Liver (tissue), 9 donors: Measurements from ENCODE around the gene CCL5. TPM values are rescaled to one million over a fixed set of nuclear protein-coding genes. Genes with fewer than 3 reads are reported as not detected.

Source experiments
- DNase-seq: peaks from one replicate; pipeline ENCODE4 v3.0.0-alpha.2; 2017; ENCODE audit warnings: low spot score
- H3K27ac ChIP-seq, 2 donors: one replicate each; pipeline ENCODE4 v1.7.0; 2013; ENCODE audit warnings: inconsistent platforms in 2 of 2, low read length in 2 of 2, control low read depth in 1 of 2, low read depth in 1 of 2, mild to moderate bottlenecking in 1 of 2
- H3K27me3 ChIP-seq, 4 donors: one replicate each; pipeline versions ENCODE4 v1.6.1 to v1.7.0; 2013; ENCODE audit warnings: low read length in 3 of 4, inconsistent platforms in 1 of 4, mild to moderate bottlenecking in 1 of 4, moderate library complexity in 1 of 4; ENCODE audit not compliant: control insufficient read depth in 4 of 4, insufficient read depth in 4 of 4
- H3K36me3 ChIP-seq, 4 donors: one replicate each; pipeline versions ENCODE4 v1.6.1 to v1.7.0; 2013; ENCODE audit warnings: low read length in 3 of 4, mild to moderate bottlenecking in 3 of 4, low read depth in 1 of 4, moderate library complexity in 1 of 4; ENCODE audit not compliant: control insufficient read depth in 4 of 4, insufficient read depth in 3 of 4
- H3K4me1 ChIP-seq, 4 donors: one replicate each; pipeline versions ENCODE4 v1.6.1 to v1.7.0; 2013; ENCODE audit warnings: low read length in 3 of 4, mild to moderate bottlenecking in 3 of 4, moderate library complexity in 1 of 4; ENCODE audit not compliant: control insufficient read depth in 4 of 4, insufficient read depth in 4 of 4
- H3K4me3 ChIP-seq, 3 donors: one replicate each; pipeline versions ENCODE4 v1.6.1 to v1.7.0; 2013; ENCODE audit warnings: low read length in 3 of 3, control low read depth in 1 of 3, low read depth in 1 of 3, mild to moderate bottlenecking in 1 of 3
- H3K9ac ChIP-seq, 2 donors: one replicate each; pipeline ENCODE4 v1.7.0; 2013; ENCODE audit warnings: low read length in 2 of 2, mild to moderate bottlenecking in 2 of 2, moderate library complexity in 2 of 2, control low read depth in 1 of 2, low read depth in 1 of 2
- H3K9me3 ChIP-seq, 4 donors: one replicate each; pipeline versions ENCODE4 v1.6.1 to v1.7.0; 2013; ENCODE audit warnings: low read length in 3 of 4; ENCODE audit not compliant: control insufficient read depth in 4 of 4
- ATF3 ChIP-seq: IDR thresholded peaks from 2 replicates; pipeline ENCODE4 v1.6.1; 2016; ENCODE audit warnings: antibody characterized with exemption
- CTCF ChIP-seq: fragments of 150-350 bp; IDR thresholded peaks from 2 replicates; pipeline ENCODE4 v1.5.1; 2017; ENCODE audit warnings: improper control_type of control experiment, low read depth, low read length; ENCODE audit not compliant: missing input control
- EGR1 ChIP-seq, 2 donors: IDR thresholded peaks; 2 replicates each; pipeline ENCODE4 v1.6.1; 2016 to 2018; ENCODE audit warnings: antibody characterized with exemption in 2 of 2, low read depth in 2 of 2
- FOXA1 ChIP-seq: IDR thresholded peaks from 2 replicates; pipeline ENCODE4 v1.6.1; 2016; ENCODE audit warnings: antibody characterized with exemption
- GABPA ChIP-seq, 2 donors: IDR thresholded peaks in 1 of 2; conservative IDR thresholded peaks in 1 of 2; 2 replicates each; pipeline ENCODE4 v1.6.1; 2016; ENCODE audit warnings: antibody characterized with exemption in 2 of 2, mild to moderate bottlenecking in 1 of 2, moderate library complexity in 1 of 2
- HNF4G ChIP-seq: IDR thresholded peaks from 2 replicates; pipeline ENCODE4 v1.6.1; 2016; ENCODE audit warnings: antibody characterized with exemption
- JUND ChIP-seq, 2 donors: IDR thresholded peaks; 2 replicates each; pipeline ENCODE4 v1.6.1; 2016; ENCODE audit warnings: antibody characterized with exemption in 2 of 2
- MAX ChIP-seq: IDR thresholded peaks from 2 replicates; pipeline ENCODE4 v1.6.1; 2016; ENCODE audit warnings: antibody characterized with exemption
- NR2F2 ChIP-seq: IDR thresholded peaks from 2 replicates; pipeline ENCODE4 v1.6.1; 2016; ENCODE audit warnings: antibody characterized with exemption
- RAD21 ChIP-seq, 2 donors: IDR thresholded peaks; 2 replicates each; pipeline ENCODE4 v1.6.1; 2016; ENCODE audit warnings: antibody characterized with exemption in 2 of 2, mild to moderate bottlenecking in 2 of 2
- REST ChIP-seq: IDR thresholded peaks from 2 replicates; pipeline ENCODE4 v1.6.1; 2016; ENCODE audit warnings: antibody characterized with exemption, mild to moderate bottlenecking
- RXRA ChIP-seq, 2 donors: IDR thresholded peaks; 2 replicates each; pipeline ENCODE4 v1.6.1; 2017 to 2018; ENCODE audit warnings: antibody characterized with exemption in 2 of 2, mild to moderate bottlenecking in 1 of 2
- SP1 ChIP-seq: IDR thresholded peaks from 2 replicates; pipeline ENCODE4 v1.6.1; 2018; ENCODE audit warnings: antibody characterized with exemption, mild to moderate bottlenecking
- TAF1 ChIP-seq: conservative IDR thresholded peaks from 2 replicates; pipeline ENCODE4 v1.6.1; 2016; ENCODE audit warnings: antibody characterized with exemption, mild to moderate bottlenecking
- YY1 ChIP-seq: IDR thresholded peaks from 2 replicates; pipeline ENCODE4 v1.6.1; 2016; ENCODE audit warnings: antibody characterized with exemption, mild to moderate bottlenecking
- ZBTB33 ChIP-seq: IDR thresholded peaks from 2 replicates; pipeline ENCODE4 v1.6.1; 2016; ENCODE audit warnings: antibody characterized with exemption
- WGBS: extraction: QIAGEN DNeasy Blood & Tissue Kit; methylation state at CpG from one replicate; pipeline ENCODE4 v1.1.7; 2013; 5-methylcytosine and 5-hydroxymethylcytosine counted together
- polyA plus RNA-seq, 2 donors: library from polyadenylated mRNA; stranded (reverse) in 1 of 2; unstranded in 1 of 2; fragments of 200-250 nt in 1 of 2; fragments of >200 nt in 1 of 2; fragmentation: Nextera tagmentation in 1 of 2; extraction: Ambion mirVana in 1 of 2; gene quantifications; one replicate each; pipeline versions ENCODE4 v1.2.1 to v1.2.3, GENCODE V29; 2013 to 2015
- total RNA-seq, 2 donors: library from RNA; depleted of rRNA; stranded (reverse); fragments of >200 nt; gene quantifications; one replicate each; pipeline ENCODE4 v1.2.3, GENCODE V29; 2014
- donor health status: healthy.
- donor health status: healthy.
- donor health status: healthy.
- donor health status: healthy.
- donor health status: healthy.

The CCL5 gene
- total and polyA plus RNA-seq, 4 donors: 1.7 to 4.7 (median 2.5) TPM

GRCh38 chr17:35841505-35841904 lies 38.7 kb downstream of the CCL5 start:
- Histone ChIP-seq H3K9me3 (no peaks in the 10 kb centered on the region), H3K27me3 (no peaks in the 10 kb centered on the region), H3K27ac (no peak overlapping the region), H3K9ac (no peak overlapping the region), H3K4me3 (no peak overlapping the region), H3K36me3 (peaks cover 15 to 71% (median 52%) of the 10 kb centered on the region in 4 donors), H3K4me1 (no peaks in the 10 kb centered on the region)
- no peak for DNase-seq
- no peak for TF ChIP-seq RAD21 (IDR thresholded peaks at IDR 0.05)
- no peak for TF ChIP-seq JUND (IDR thresholded peaks at IDR 0.05)
- no peak for TF ChIP-seq ATF3
- TF ChIP-seq CTCF: no peak
- no peak for TF ChIP-seq EGR1 (IDR thresholded peaks at IDR 0.05; ENCODE audit: low read depth in 2 of 2)
- no peak for TF ChIP-seq TAF1
- TF ChIP-seq ZBTB33: no peak
- TF ChIP-seq REST: no peak
- TF ChIP-seq RXRA (IDR thresholded peaks at IDR 0.05): no peak
- no peak for TF ChIP-seq NR2F2
- TF ChIP-seq SP1: no peak
- 95% methylated on average over 4 of the region's 4 CpGs for WGBS

- no peaks in the 10 kb centered on the region for H3K9me3 ChIP-seq
- WGBS: 98% methylated on average over 3 of the region's 3 CpGs
- peaks cover 15 to 72% (median 54%) of the 10 kb centered on the region in 4 donors for H3K36me3 ChIP-seq
- no peak overlapping the region for H3K27ac ChIP-seq
- H3K4me3 ChIP-seq: no peak overlapping the region
- H3K27me3 ChIP-seq: no peaks in the 10 kb centered on the region
- H3K9ac ChIP-seq: no peak overlapping the region
- no peak for DNase-seq
- H3K4me1 ChIP-seq: no peaks in the 10 kb centered on the region
- no peak for TF ChIP-seq NR2F2
- TF ChIP-seq ZBTB33: no peak
- no peak for TF ChIP-seq FOXA1
- no peak for TF ChIP-seq HNF4G
- no peak for TF ChIP-seq MAX
- TF ChIP-seq REST: no peak
- no peak for TF ChIP-seq GABPA (IDR thresholded peaks at IDR 0.05 in 1 of 2, conservative IDR thresholded peaks at IDR 0.05 in 1 of 2)
- TF ChIP-seq EGR1 (IDR thresholded peaks at IDR 0.05; ENCODE audit: low read depth in 2 of 2): no peak
- TF ChIP-seq YY1: no peak
- TF ChIP-seq TAF1: no peak
- no peak for TF ChIP-seq CTCF
These were observed 39.1 kb downstream of the CCL5 start for GRCh38 chr17:35841101-35841500.
